Panc1 (cell line): ENCODE measurements around the gene CHST13. TPM values are rescaled to one million over a fixed set of nuclear protein-coding genes. Genes with fewer than 3 reads are reported as not detected.

ENCODE experiments used
- ATAC-seq: fragments of 200-7000 bp; cut with Tn5 transposase; 2 replicates; pipeline ENCODE4 v1.9.1; 2020; ENCODE audit warnings: mild to moderate bottlenecking, moderate library complexity
- BruUV-seq: library from RNA; stranded (reverse); fragments of 400-500 nt; replicated peaks from 2 replicates; lab custom pipeline; 2021; lab: Mats Ljungman, UMichigan
- CTCF ChIA-PET: fragments of 300-600 bp; sonication (Branson Sonifier 250); formaldehyde crosslinking; loops from one replicate; lab custom pipeline; 2022; ENCODE audit warnings: antibody characterized with exemption; lab: Charles Lee
- POLR2A ChIA-PET: fragments of 300-600 bp; sonication (Branson Sonifier 250); formaldehyde crosslinking; loops from one replicate; lab custom pipeline; 2022; ENCODE audit warnings: antibody characterized with exemption; lab: Charles Lee
- DNase-seq: peaks from one replicate; pipeline ENCODE4 v3.0.0-alpha.2; 2010; ENCODE audit warnings: low read depth, low spot score
- H3K27ac ChIP-seq: 2 replicates; pipeline ENCODE4 v1.5.1; 2011; ENCODE audit warnings: mild to moderate bottlenecking, low read length, inconsistent platforms
- H3K27me3 ChIP-seq: fragments of 200-500 bp; sonication (Bioruptor generic); 2 replicates; pipeline ENCODE4 v1.6.0; 2014; ENCODE audit warnings: low read length, inconsistent platforms; ENCODE audit not compliant: control insufficient read depth, insufficient read depth
- H3K36me3 ChIP-seq: fragments of 200-500 bp; sonication (Bioruptor generic); 2 replicates; pipeline ENCODE4 v1.5.1; 2014; ENCODE audit warnings: inconsistent platforms, mild to moderate bottlenecking, low read length, moderate library complexity; ENCODE audit not compliant: control insufficient read depth, insufficient read depth
- H3K4me1 ChIP-seq: 2 replicates; pipeline ENCODE4 v1.5.1; 2011; ENCODE audit warnings: inconsistent platforms, mild to moderate bottlenecking, low read length, moderate library complexity; ENCODE audit not compliant: control insufficient read depth, insufficient read depth
- H3K4me3 ChIP-seq, 2 experiments: 2 replicates each; pipeline ENCODE4 v1.5.1; 2011 to 2012; ENCODE audit warnings: low read depth in 2 of 2, low read length in 2 of 2, mild to moderate bottlenecking in 2 of 2, inconsistent platforms in 1 of 2, moderate library complexity in 1 of 2
- H3K9me3 ChIP-seq: fragments of 200-500 bp; sonication (Bioruptor generic); 2 replicates; pipeline ENCODE4 v1.5.1; 2014; ENCODE audit warnings: low read depth, mild to moderate bottlenecking, inconsistent platforms, low read length, moderate library complexity; ENCODE audit not compliant: control insufficient read depth, insufficient read depth
- CTCF ChIP-seq: fragments of 450-650 bp; IDR thresholded peaks from 2 replicates; pipeline ENCODE4 v1.5.1; 2017; ENCODE audit warnings: mild to moderate bottlenecking
- POLR2AphosphoS5 ChIP-seq: IDR thresholded peaks from 2 replicates; pipeline ENCODE4 v1.6.1; 2012; ENCODE audit warnings: mild to moderate bottlenecking, low read depth, low read length, moderate library complexity
- REST ChIP-seq, 2 experiments: IDR thresholded peaks; 2 replicates each; pipeline ENCODE4 v1.6.1; 2011 to 2012; ENCODE audit warnings: low read depth in 2 of 2, control low read depth in 1 of 2, low read length in 1 of 2, mild to moderate bottlenecking in 1 of 2, moderate library complexity in 1 of 2; ENCODE audit not compliant: insufficient read depth in 1 of 2
- SIN3A ChIP-seq: IDR thresholded peaks from 2 replicates; pipeline ENCODE4 v1.6.1; 2012; ENCODE audit warnings: low read depth, mild to moderate bottlenecking, low read length, moderate library complexity, borderline replicate concordance; ENCODE audit not compliant: insufficient read depth
- TCF7L2 ChIP-seq: IDR thresholded peaks from 2 replicates; pipeline ENCODE4 v1.6.1; 2011; ENCODE audit warnings: mild to moderate bottlenecking, low read depth, low read length, inconsistent platforms
- in situ Hi-C: cut with HindIII; loops from 2 replicates; pipeline ENCODE4 v1.10.0; 2016; ENCODE audit warnings: low sequenced_read_pairs, low pct_unique_long_range_greater_than_20kb
- intact Hi-C: fragments of 100-400 bp; cut with micrococcal nuclease; formaldehyde crosslinking; loops from one replicate; pipeline ENCODE4 v1.10.0; 2022; ENCODE audit not compliant: unreplicated experiment
- total RNA-seq: library from RNA; stranded (reverse); gene quantifications from one replicate; pipeline ENCODE4 v1.2.1, GENCODE V29; 2021; ENCODE audit not compliant: unreplicated experiment

CHST13 gene
- total RNA-seq, 1 experiment from 2014 or later = 0.64 TPM

- no peaks in the 10 kb centered on the region for H3K9me3 ChIP-seq
- CTCF ChIA-PET = no interaction called here
- intact Hi-C loops = no loop called here
These were observed 17.1 kb downstream of the CHST13 start for GRCh38 chr3:126540951-126541627.

More at GRCh38 chr3:126540951-126541627, 17.1 kb downstream of the CHST13 start:
- Histone ChIP-seq H3K27me3 (no peaks in the 10 kb centered on the region), H3K4me3 (no peak overlapping the region), H3K4me1 (peaks cover 6% of the 10 kb centered on the region; the same call in 1 of the 2 replicates), H3K27ac (no peak overlapping the region), H3K36me3 (no peaks in the 10 kb centered on the region)
- POLR2A ChIA-PET = no interaction called here
- ATAC-seq = no peak
- no peak for DNase-seq
- TF ChIP-seq POLR2AphosphoS5 (no peak), SIN3A (no peak), CTCF (no peak), TCF7L2 (no peak), REST (IDR thresholded peaks at IDR 0.05; ENCODE audit: insufficient read depth in 1 of 2, low read depth in 2 of 2, low read length in 1 of 2) (no peak)
- BruUV-seq = no TSS peak
- in situ Hi-C loops = no loop called here
